GM12872 (cell line): ENCODE results near the gene LMNA.

Experiments used
- CTCF ChIP-seq: IDR thresholded peaks from 3 replicates; pipeline ENCODE4 v1.5.1; 2011; ENCODE audit warnings: low read depth, mild to moderate bottlenecking, low read length, moderate library complexity; ENCODE audit not compliant: insufficient read depth

Gene LMNA

GRCh38 chr1:156114101-156114918, at the start of gene LMNA:
Gene LMNA, plus strand, starts transcription at chr1:156114711. Its CDS starts 208 bp downstream, at chr1:156114919.
- TF ChIP-seq CTCF = no peak

- TF ChIP-seq CTCF = no peak
Observed at GRCh38 chr1:156065212-156065611, 49.3 kb upstream of the LMNA start.

- TF ChIP-seq CTCF = no peak
Observed at GRCh38 chr1:156065871-156066270, 48.6 kb upstream of the LMNA start.

DNA sequence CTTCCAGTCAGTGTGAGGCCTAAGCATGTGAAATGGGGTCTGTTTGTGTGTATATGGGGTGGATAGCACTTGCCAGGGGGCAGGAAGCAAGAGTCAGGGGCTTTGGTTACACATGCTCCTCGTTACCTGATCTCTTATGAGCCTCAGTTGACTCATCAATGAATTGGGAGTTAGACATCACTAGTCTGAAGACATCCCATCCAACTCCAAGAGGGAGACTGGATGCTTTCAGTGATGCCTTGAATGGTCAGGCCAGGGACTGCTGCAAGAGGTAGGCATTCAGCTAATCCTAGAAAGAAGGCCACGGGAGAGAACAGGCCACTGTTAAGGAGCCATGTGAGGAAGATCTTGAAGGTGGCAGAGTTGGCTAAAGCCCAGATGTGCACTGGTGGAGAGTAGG, 47.2 kb upstream of the LMNA start:
- no peak for TF ChIP-seq CTCF

- TF ChIP-seq CTCF = no peak
Observed at GRCh38 chr1:156069490-156070455, 44.7 kb upstream of the LMNA start.

GRCh38 chr1:156070548-156070947, 44.0 kb upstream of the LMNA start:
- TF ChIP-seq CTCF = no peak

- TF ChIP-seq CTCF = no peak
Observed at GRCh38 chr1:156072251-156072650, 42.3 kb upstream of the LMNA start.
